K562 (cell line): ENCODE data around the gene CHRNB1. TPM values are rescaled to one million over a fixed set of nuclear protein-coding genes. Genes with fewer than 3 reads are reported as not detected.
A peak's percentile ranks its signal among the peaks of the same experiment; 100 is the strongest.

Experiments used
- ATAC-seq: fragments of 200-7000 bp; cut with Tn5 transposase; 3 replicates; pipeline ENCODE4 v1.9.1; 2020; ENCODE audit warnings: moderate library complexity
- BruUV-seq: library from RNA; stranded (reverse); fragments of 400-500 nt; replicated peaks from 2 replicates; lab custom pipeline; 2021; lab: Mats Ljungman, UMichigan
- CTCF ChIA-PET: fragments of 300-600 bp; formaldehyde crosslinking; extraction: SDS; loops from one replicate; lab custom pipeline; 2021; ENCODE audit warnings: low intra/inter-chr PET ratio; lab: Yijun Ruan, JAX
- POLR2A ChIA-PET: fragments of 300-600, 350-650 bp; sonication (Branson Sonifier 250); formaldehyde crosslinking; extraction: SDS; loops from one replicate; lab custom pipeline; 2021; ENCODE audit warnings: antibody characterized with exemption, inconsistent platforms; lab: Yijun Ruan, JAX
- DNase-seq, 4 experiments: peaks; one replicate each; pipeline versions ENCODE4 v3.0.0 to v3.0.0-alpha.2; 2011 to 2018; ENCODE audit warnings: low spot score in 3 of 4, mixed read lengths in 3 of 4; ENCODE audit errors: extremely low read depth in 1 of 4
- FAIRE-seq: peaks from 2 replicates; lab custom pipeline; 2011; peaks lifted over from hg19 to GRCh38; lab: Jason Lieb, UNC
- H2AFZ ChIP-seq: 2 replicates; pipeline ENCODE4 v1.6.0; 2011; ENCODE audit warnings: low read depth, low read length, control low read depth, inconsistent platforms
- H3K27ac ChIP-seq: fragments of 200-600 bp; 3 replicates; pipeline ENCODE4 v1.8.0; 2011; ENCODE audit warnings: low read depth, mild to moderate bottlenecking, control low read depth, inconsistent platforms, low read length, moderate library complexity, mixed read lengths; ENCODE audit errors: extremely low read depth
- H3K27me3 ChIP-seq, 2 experiments: fragments of 300-600 bp in 1 of 2; 2 replicates in 1 of 2; 3 replicates in 1 of 2; pipeline versions ENCODE4 v1.6.0 to v1.8.0; 2011; ENCODE audit warnings: inconsistent platforms in 2 of 2, low read length in 2 of 2, mild to moderate bottlenecking in 1 of 2, mixed read lengths in 1 of 2, moderate library complexity in 1 of 2; ENCODE audit not compliant: control insufficient read depth in 2 of 2, insufficient read depth in 2 of 2
- H3K36me3 ChIP-seq: fragments of 300-600 bp; 3 replicates; pipeline ENCODE4 v1.8.0; 2011; ENCODE audit warnings: mild to moderate bottlenecking, low read length, inconsistent platforms; ENCODE audit not compliant: control insufficient read depth, insufficient read depth
- H3K4me1 ChIP-seq, 2 experiments: fragments of 200-600 bp in 1 of 2; replicated peaks in 1 of 2; 2 replicates in 1 of 2; 3 replicates in 1 of 2; pipeline versions ENCODE4 v1.5.1 to v1.8.0; 2011; ENCODE audit warnings: inconsistent platforms in 2 of 2, low read length in 2 of 2, mild to moderate bottlenecking in 1 of 2, mixed read lengths in 1 of 2, moderate library complexity in 1 of 2; ENCODE audit not compliant: control insufficient read depth in 2 of 2, insufficient read depth in 2 of 2
- H3K4me2 ChIP-seq: 2 replicates; pipeline ENCODE4 v1.6.1; 2011; ENCODE audit warnings: low read length, control low read depth, inconsistent platforms, mixed read lengths; ENCODE audit not compliant: insufficient read depth
- H3K4me3 ChIP-seq: fragments of 200-600 bp; sonication (generic), shearing (Covaris generic); 2 replicates; pipeline ENCODE4 v1.5.1; 2016; ENCODE audit warnings: control low read depth, inconsistent platforms
- H3K79me2 ChIP-seq: fragments of 200-600 bp; 3 replicates; pipeline ENCODE4 v1.8.0; 2011; ENCODE audit warnings: low read length, inconsistent platforms; ENCODE audit not compliant: control insufficient read depth, insufficient read depth
- H3K9ac ChIP-seq, 2 experiments: 2 replicates each; pipeline versions ENCODE4 v1.6.0 to v1.6.1; 2011; ENCODE audit warnings: low read depth in 2 of 2, low read length in 2 of 2, control low read depth in 1 of 2, inconsistent platforms in 1 of 2, mild to moderate bottlenecking in 1 of 2, mixed read lengths in 1 of 2; ENCODE audit not compliant: insufficient read depth in 1 of 2
- H3K9me1 ChIP-seq: one replicate; pipeline ENCODE4 v1.6.0; 2011; ENCODE audit warnings: inconsistent platforms, mild to moderate bottlenecking, low read length, moderate library complexity; ENCODE audit not compliant: control insufficient read depth, insufficient read depth
- H3K9me3 ChIP-seq: replicated peaks from 2 replicates; pipeline ENCODE4 v1.5.1; 2011; ENCODE audit warnings: low read depth, low read length, inconsistent platforms; ENCODE audit not compliant: control insufficient read depth, insufficient read depth
- H4K20me1 ChIP-seq: replicated peaks from 2 replicates; pipeline ENCODE4 v1.6.1; 2011; ENCODE audit warnings: low read length, inconsistent platforms, mixed read lengths; ENCODE audit not compliant: control insufficient read depth, insufficient read depth
- ARID3A ChIP-seq: IDR thresholded peaks from 2 replicates; pipeline ENCODE4 v1.6.1; 2012; ENCODE audit warnings: low read depth, low read length, improper control_type of control experiment, borderline replicate concordance
- ARID4B ChIP-seq: sonication (generic); formaldehyde crosslinking; IDR thresholded peaks from 2 replicates; pipeline ENCODE4 v1.8.0; 2022; ENCODE audit warnings: mild to moderate bottlenecking, missing genetic modification reagents
- BRCA1 ChIP-seq, 2 experiments: fragments of 450-650 bp in 1 of 2; sonication (generic) in 1 of 2; formaldehyde crosslinking in 1 of 2; IDR thresholded peaks; 2 replicates each; pipeline versions ENCODE4 v1.5.0 to v1.6.1; 2017 to 2020; ENCODE audit warnings: mild to moderate bottlenecking in 1 of 2, missing genetic modification reagents in 1 of 2
- CBFA2T3 ChIP-seq: fragments of 450-650 bp; IDR thresholded peaks from 2 replicates; pipeline ENCODE4 v1.6.1; 2017
- FOSL1 ChIP-seq: fragments of 200-800 bp; sonication (Bioruptor generic); conservative IDR thresholded peaks from 2 replicates; pipeline ENCODE4 v1.6.1; 2016; ENCODE audit warnings: missing genetic modification characterization, missing compliant biosample characterization
- NFE2 ChIP-seq: IDR thresholded peaks from 2 replicates; pipeline ENCODE4 v1.6.1; 2014; ENCODE audit warnings: antibody characterized with exemption, low read depth
- RUNX1 ChIP-seq: sonication (generic); IDR thresholded peaks from 2 replicates; pipeline ENCODE4 v1.6.1; 2016; ENCODE audit warnings: antibody characterized with exemption, low read depth
- SAP30 ChIP-seq: fragments of 200-600 bp; sonication (generic); IDR thresholded peaks from 2 replicates; pipeline ENCODE4 v1.6.1; 2012; ENCODE audit warnings: borderline replicate concordance, low read depth, mild to moderate bottlenecking, moderate library complexity, low read length, control low read depth, inconsistent platforms; ENCODE audit not compliant: insufficient read depth, poor library complexity, severe bottlenecking
- SUPT5H ChIP-seq: fragments of 450-650 bp; IDR thresholded peaks from 2 replicates; pipeline ENCODE4 v1.6.1; 2016
- TAF7 ChIP-seq: fragments of 450-650 bp; IDR thresholded peaks from 2 replicates; pipeline ENCODE4 v1.6.1; 2016; ENCODE audit warnings: missing genetic modification characterization, missing compliant biosample characterization
- ZFPM2 ChIP-seq: fragments of 250-450 bp; sonication (Bioruptor Pico); IDR thresholded peaks from 2 replicates; pipeline ENCODE4 v1.5.1; 2022; ENCODE audit warnings: mild to moderate bottlenecking
- WGBS: fragments of 100-300 bp; shearing (Covaris generic); methylation state at CpG from one replicate; pipeline ENCODE4 v1.1.6; 2016; ENCODE audit warnings: low coverage, mixed read lengths; ENCODE audit not compliant: insufficient coverage; ENCODE audit errors: missing lambda C conversion rate; 5-methylcytosine and 5-hydroxymethylcytosine counted together
- in situ Hi-C: fragments of 300-500 bp; cut with MboI; formaldehyde crosslinking; loops from 4 replicates; pipeline ENCODE4 v1.15.0; 2018; ENCODE audit warnings: inconsistent platforms, mixed read lengths
- intact Hi-C: fragments of 100-400 bp; cut with micrococcal nuclease; formaldehyde crosslinking; loops from 2 replicates; pipeline ENCODE4 v1.14.2; 2022
- polyA plus RNA-seq, 8 experiments: library from polyadenylated mRNA; depleted of rRNA in 4 of 8; stranded (reverse) in 5 of 8; unstranded in 3 of 8; fragments of >200 nt; fragmentation: Nextera tagmentation in 2 of 8; fragmentation: Illumina TruSeq in 1 of 8; extraction: Ambion mirVana in 2 of 8; extraction: Trizol in 1 of 8; gene quantifications; 2 replicates each; pipeline versions ENCODE4 v1.2.1 to v1.2.3, GENCODE V29; 2011 to 2014; ENCODE audit warnings: inconsistent platforms in 1 of 8, missing spikeins in 1 of 8
- total RNA-seq, 7 experiments: library from RNA; depleted of rRNA in 6 of 7; stranded (reverse); fragments of >200 nt in 6 of 7; fragmentation: Illumina TruSeq in 2 of 7; extraction: Trizol in 2 of 7; gene quantifications; 2 replicates each; pipeline versions ENCODE4 v1.2.1 to v1.2.3, GENCODE V29; 2011 to 2021; ENCODE audit warnings: low replicate concordance in 1 of 7
- TF ChIP-seq, protein P1 (sequence below): fragments of 250-450 bp; sonication (Bioruptor Pico); IDR thresholded peaks from 2 replicates; pipeline ENCODE4 v1.4.0; 2020; ENCODE audit warnings: mild to moderate bottlenecking, moderate library complexity

Gene CHRNB1
- total and polyA plus RNA-seq, 9 of the 15 experiments (the other 6 are each of a cell fraction or from before 2014, with no cell fraction given), result 4.7 to 12.3 (median 6.8) TPM

- TF ChIP-seq ARID3A (no peak), NFE2 (peak; percentile 75), CBFA2T3 (peak; percentile 4; the same call in 1 of the 2 replicates)
- TF ChIP-seq, all 486 proteins: peak for 22
These were observed 4.0 kb upstream of the CHRNB1 start (continued) for GRCh38 chr17:7440834-7441195.

DNA sequence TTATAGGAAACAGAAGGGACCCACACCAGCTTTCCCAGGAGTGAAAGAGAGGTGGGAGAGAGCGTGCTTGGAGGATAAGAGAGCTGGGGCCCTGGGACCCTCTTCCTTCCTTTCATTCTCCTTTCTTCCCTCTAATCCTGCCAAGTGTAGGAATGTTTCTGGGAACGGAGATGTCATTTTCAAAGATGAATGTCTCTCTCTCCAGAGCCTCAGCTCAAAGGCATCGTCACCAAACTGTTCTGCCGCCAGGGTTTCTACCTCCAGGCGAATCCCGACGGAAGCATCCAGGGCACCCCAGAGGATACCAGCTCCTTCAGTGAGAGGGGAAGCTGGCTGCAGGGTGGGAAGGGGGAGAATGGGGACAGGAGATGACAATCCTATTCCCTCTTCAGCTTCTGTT is 3.6 kb upstream of the CHRNB1 start:
- no peaks in the 10 kb centered on the region for H3K36me3 ChIP-seq
- H3K9me3 ChIP-seq, result no peaks in the 10 kb centered on the region
- no TSS peak for BruUV-seq
- intact Hi-C loops (no loop called here), in situ Hi-C loops (no loop called here)
- H4K20me1 ChIP-seq, result no peaks in the 10 kb centered on the region
- ChIA-PET POLR2A (interaction anchor here (0.8 to 2.0 kb wide), 4 partner anchors 36 to 45 kb away, joined by 4 to 8 read pairs (median 6); partner anchors contain the start of genes POLR2A and ZBTB4), CTCF (no interaction called here)
- FAIRE-seq (no peak), ATAC-seq (no peak), DNase-seq (no peak)
- no peaks in the 10 kb centered on the region for H3K27me3 ChIP-seq
- H3K4me1 ChIP-seq, result peaks cover 17 to 74% of the 10 kb centered on the region in 2 experiments; a peak in 4 of 5 replicates
- H2AFZ ChIP-seq, result no peak overlapping the region
- no peak overlapping the region; a peak in 1 of 4 replicates for H3K9ac ChIP-seq
- H3K27ac ChIP-seq, result no peak overlapping the region; the same call in 2 of the 3 replicates
- 50% methylated on average over 1 of the region's 7 CpGs for WGBS
- peaks cover 3% of the 10 kb centered on the region for H3K9me1 ChIP-seq
- no peak overlapping the region for H3K4me2 ChIP-seq
- peaks cover 5% of the 10 kb centered on the region; the same call in 2 of the 3 replicates for H3K79me2 ChIP-seq
- no peak overlapping the region for H3K4me3 ChIP-seq
- TF ChIP-seq RUNX1 (no peak), ARID4B (no peak), SAP30 (no peak), FOSL1 (tag) (no peak), SUPT5H (no peak), ZFPM2 (CRISPR knock-in tag) (no peak), BRCA1 (IDR thresholded peaks at IDR 0.05) (no peak), BRCA1 (CRISPR knock-in tag; IDR thresholded peaks at IDR 0.05) (no peak), TAF7 (tag) (no peak)
- TF ChIP-seq, protein P1, sequence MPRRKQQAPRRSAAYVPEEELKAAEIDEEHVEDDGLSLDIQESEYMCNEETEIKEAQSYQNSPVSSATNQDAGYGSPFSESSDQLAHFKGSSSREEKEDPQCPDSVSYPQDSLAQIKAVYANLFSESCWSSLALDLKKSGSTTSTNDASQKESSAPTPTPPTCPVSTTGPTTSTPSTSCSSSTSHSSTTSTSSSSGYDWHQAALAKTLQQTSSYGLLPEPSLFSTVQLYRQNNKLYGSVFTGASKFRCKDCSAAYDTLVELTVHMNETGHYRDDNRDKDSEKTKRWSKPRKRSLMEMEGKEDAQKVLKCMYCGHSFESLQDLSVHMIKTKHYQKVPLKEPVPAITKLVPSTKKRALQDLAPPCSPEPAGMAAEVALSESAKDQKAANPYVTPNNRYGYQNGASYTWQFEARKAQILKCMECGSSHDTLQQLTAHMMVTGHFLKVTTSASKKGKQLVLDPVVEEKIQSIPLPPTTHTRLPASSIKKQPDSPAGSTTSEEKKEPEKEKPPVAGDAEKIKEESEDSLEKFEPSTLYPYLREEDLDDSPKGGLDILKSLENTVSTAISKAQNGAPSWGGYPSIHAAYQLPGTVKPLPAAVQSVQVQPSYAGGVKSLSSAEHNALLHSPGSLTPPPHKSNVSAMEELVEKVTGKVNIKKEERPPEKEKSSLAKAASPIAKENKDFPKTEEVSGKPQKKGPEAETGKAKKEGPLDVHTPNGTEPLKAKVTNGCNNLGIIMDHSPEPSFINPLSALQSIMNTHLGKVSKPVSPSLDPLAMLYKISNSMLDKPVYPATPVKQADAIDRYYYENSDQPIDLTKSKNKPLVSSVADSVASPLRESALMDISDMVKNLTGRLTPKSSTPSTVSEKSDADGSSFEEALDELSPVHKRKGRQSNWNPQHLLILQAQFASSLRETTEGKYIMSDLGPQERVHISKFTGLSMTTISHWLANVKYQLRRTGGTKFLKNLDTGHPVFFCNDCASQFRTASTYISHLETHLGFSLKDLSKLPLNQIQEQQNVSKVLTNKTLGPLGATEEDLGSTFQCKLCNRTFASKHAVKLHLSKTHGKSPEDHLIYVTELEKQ (CRISPR knock-in tag), result no peak
